ENCODE measurements around the gene RAD1.

- no peak for TF ChIP-seq CTCF (IDR thresholded peaks at IDR 0.05)
- no peak for TF ChIP-seq POLR2A (IDR thresholded peaks at IDR 0.05)
- no peak for TF ChIP-seq EP300 (IDR thresholded peaks at IDR 0.05)
These were observed 28.7 kb upstream of the RAD1 start for GRCh38 chr5:34944044-34944443.
